GM15510 (cell line): ENCODE data around the gene LRRN3.

Experiments
- POLR2A ChIP-seq: IDR thresholded peaks from 3 replicates; pipeline ENCODE4 v1.6.1; 2011; ENCODE audit warnings: borderline replicate concordance; ENCODE audit not compliant: insufficient read length; ENCODE audit errors: extremely low read depth

Gene LRRN3

DNA sequence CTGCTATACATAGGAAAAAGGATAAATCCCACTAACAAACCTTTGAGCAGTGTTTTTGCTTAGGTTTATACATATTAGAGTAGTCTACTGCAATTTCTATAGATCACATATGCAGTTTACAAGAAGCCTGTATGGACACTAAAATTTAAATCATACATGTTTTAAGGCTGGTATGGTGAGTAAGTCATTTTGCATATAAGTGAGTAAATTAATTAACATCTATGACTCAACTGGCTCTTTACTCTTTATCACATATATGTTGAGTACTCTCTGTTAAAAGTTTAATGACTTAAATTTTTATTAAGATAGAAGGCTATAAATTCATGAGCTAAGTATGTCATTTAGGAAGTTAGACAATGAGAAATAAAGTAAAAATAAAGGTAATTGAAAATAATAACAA is 69.4 kb downstream of the LRRN3 start:
- no peak for TF ChIP-seq POLR2A

DNA sequence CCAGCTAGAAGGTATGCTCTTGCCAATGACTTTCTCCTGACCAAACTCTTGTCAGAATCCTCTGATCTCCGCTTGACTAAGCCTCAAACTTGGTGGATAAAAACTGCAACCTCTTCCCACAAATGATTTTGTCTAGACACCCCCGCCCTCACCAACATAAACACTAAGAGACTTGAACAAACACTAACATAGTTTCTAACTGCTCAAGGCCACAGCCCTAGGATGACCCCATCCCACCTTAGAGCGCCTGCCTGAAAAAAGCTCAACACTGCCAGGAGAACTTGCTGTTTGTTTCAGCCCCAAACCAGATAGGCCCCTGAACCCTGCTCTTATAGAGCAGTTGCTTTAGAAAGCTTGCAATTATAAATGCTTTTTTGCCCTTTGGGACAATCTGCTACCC is 71.8 kb downstream of the LRRN3 start:
- no peak for TF ChIP-seq POLR2A

GRCh38 chr7:111164442-111164841 is 73.5 kb downstream of the LRRN3 start:
- TF ChIP-seq POLR2A: no peak

- TF ChIP-seq POLR2A: no peak
These were observed 77.3 kb downstream of the LRRN3 start for GRCh38 chr7:111168182-111168581.

- TF ChIP-seq POLR2A: no peak
These were observed 81.8 kb downstream of the LRRN3 start for GRCh38 chr7:111172564-111173257.

DNA sequence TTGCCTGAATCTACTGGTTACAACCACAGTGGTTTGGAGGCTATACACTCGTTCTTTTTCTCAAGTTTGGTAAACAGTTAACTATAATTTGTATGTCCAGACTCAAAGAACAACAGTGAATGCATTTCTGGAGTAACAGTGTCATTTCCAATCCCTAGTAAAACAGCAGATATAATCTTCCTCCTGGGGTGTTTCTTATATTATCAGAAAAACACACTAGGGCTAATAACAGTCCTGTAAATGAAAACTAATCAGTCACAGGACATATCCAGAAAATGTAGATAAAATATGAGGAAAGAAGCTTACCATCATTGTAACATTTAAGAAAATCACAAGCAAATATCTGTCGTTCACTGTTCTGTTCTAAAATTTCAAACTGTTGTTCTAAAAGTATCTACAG is 82.6 kb downstream of the LRRN3 start:
- no peak for TF ChIP-seq POLR2A

GRCh38 chr7:111173990-111174389 is 83.1 kb downstream of the LRRN3 start:
- TF ChIP-seq POLR2A: no peak

- no peak for TF ChIP-seq POLR2A
These were observed 83.6 kb downstream of the LRRN3 start for GRCh38 chr7:111174510-111174909.
